Activated naive CD8-positive, alpha-beta T cell treated with anti-CD3 and anti-CD28 coated beads, Interleukin-2, amount 10 ng/mL, durations not matched to agents 7 days and 5 days (primary cell): Measurements from ENCODE around the gene LRRTM2. TPM values are rescaled to one million over a fixed set of nuclear protein-coding genes. Genes with fewer than 3 reads are reported as not detected.

Experiments used
- ATAC-seq: fragments of 150-1000 bp; cut with Tn5 transposase; one replicate; pipeline ENCODE4 v1.10.0; 2021; ENCODE audit warnings: low read depth, moderate library complexity
- POLR2A ChIA-PET: fragments of 350-600 bp; sonication (Branson Sonifier 250); formaldehyde crosslinking; loops from one replicate; lab custom pipeline; 2021; ENCODE audit warnings: antibody characterized with exemption; lab: Charles Lee
- DNase-seq: peaks from one replicate; pipeline ENCODE4 v3.0.0; 2021
- H3K27ac Mint-ChIP-seq: one replicate; pipeline ENCODE4 v1.8.0; 2022; ENCODE audit warnings: mild to moderate bottlenecking, mixed read lengths
- H3K27me3 Mint-ChIP-seq: one replicate; pipeline ENCODE4 v1.8.0; 2022; ENCODE audit warnings: mild to moderate bottlenecking, moderate library complexity, mixed read lengths
- H3K36me3 Mint-ChIP-seq: one replicate; pipeline ENCODE4 v1.8.0; 2021; ENCODE audit warnings: mild to moderate bottlenecking, mixed read lengths
- H3K4me1 Mint-ChIP-seq: one replicate; pipeline ENCODE4 v1.8.0; 2021; ENCODE audit warnings: mixed read lengths
- H3K4me3 Mint-ChIP-seq: one replicate; pipeline ENCODE4 v1.8.0; 2022; ENCODE audit warnings: mild to moderate bottlenecking, moderate library complexity, mixed read lengths
- H3K9me3 Mint-ChIP-seq: one replicate; pipeline ENCODE4 v1.8.0; 2021; ENCODE audit warnings: mixed read lengths
- total RNA-seq, 2 experiments: library from RNA; stranded (reverse); gene quantifications; one replicate each; pipeline ENCODE4 v1.2.3, GENCODE V29; 2021

The LRRTM2 gene
- total RNA-seq, 2 experiments from 2014 or later: 0.06 to 0.26 TPM

DNA sequence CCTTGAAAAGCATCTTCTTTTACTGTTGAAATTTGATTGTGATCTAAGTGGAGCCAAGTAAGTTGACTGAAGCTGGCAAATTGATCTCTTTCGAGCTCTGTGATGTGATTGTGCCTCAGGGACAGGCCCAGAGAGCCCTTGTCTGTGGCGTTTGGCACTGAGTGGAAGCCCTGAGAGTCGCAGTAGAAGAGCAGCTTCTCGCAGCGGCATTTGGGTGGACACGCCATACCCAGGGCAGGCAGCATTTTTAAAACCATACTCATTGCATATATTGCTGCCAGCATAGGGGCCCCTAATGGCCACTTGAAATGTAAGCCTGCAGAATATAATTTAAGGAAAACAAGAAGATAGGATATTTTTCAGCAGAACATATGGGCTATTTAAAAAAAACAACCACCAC is 894 bp downstream of the LRRTM2 start:
- POLR2A ChIA-PET: no interaction called here
- DNase-seq: no peak
- peaks cover 43% of the 10 kb centered on the region for H3K27me3 Mint-ChIP-seq
- ATAC-seq: no peak
- H3K36me3 Mint-ChIP-seq: no peaks in the 10 kb centered on the region
- H3K4me1 Mint-ChIP-seq: peaks cover 2% of the 10 kb centered on the region
- no peaks in the 10 kb centered on the region for H3K9me3 Mint-ChIP-seq
- H3K27ac Mint-ChIP-seq: no peak overlapping the region
- H3K4me3 Mint-ChIP-seq: no peak overlapping the region

GRCh38 chr5:138873466-138874221 is 1.5 kb downstream of the LRRTM2 start:
- no peak overlapping the region for H3K27ac Mint-ChIP-seq
- no peak overlapping the region for H3K4me3 Mint-ChIP-seq
- peaks cover 2% of the 10 kb centered on the region for H3K4me1 Mint-ChIP-seq
- H3K27me3 Mint-ChIP-seq: peaks cover 48% of the 10 kb centered on the region
- no peaks in the 10 kb centered on the region for H3K36me3 Mint-ChIP-seq
- no peak for DNase-seq
- H3K9me3 Mint-ChIP-seq: no peaks in the 10 kb centered on the region
- ATAC-seq: no peak
- POLR2A ChIA-PET: no interaction called here

DNA sequence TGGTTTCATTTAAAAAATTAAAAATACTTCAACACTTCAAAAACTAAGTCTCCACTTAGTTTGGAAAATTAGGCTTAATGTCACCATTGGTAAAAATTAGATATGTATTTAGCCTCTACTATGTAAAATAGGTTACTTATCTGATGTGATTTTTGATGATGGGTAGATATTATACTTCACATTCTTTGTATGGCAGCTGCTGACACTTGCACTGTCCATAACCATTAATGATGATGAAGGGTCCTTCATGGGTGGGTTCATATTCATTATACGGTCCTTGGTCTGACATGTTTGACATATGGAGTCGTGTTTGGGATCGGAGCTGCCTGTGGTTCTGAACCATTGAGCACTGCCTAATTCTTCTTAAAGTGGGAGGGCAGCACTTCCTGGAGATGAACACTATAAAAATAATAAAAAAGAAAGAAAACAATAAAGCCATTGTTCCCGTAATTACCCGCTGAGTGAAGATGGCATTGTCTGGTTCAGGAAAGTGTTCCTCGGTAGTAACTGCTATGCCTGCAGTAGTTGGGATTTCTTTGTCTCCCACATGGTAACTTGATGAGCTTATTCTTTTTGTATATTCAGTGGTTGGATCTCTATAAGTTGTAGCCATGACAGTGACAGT is 2.2 kb downstream of the LRRTM2 start:
- DNase-seq: no peak
- Mint-ChIP-seq H3K27me3 (peaks cover 50% of the 10 kb centered on the region), H3K36me3 (no peaks in the 10 kb centered on the region), H3K4me1 (peaks cover 2% of the 10 kb centered on the region), H3K4me3 (no peak overlapping the region), H3K27ac (no peak overlapping the region), H3K9me3 (no peaks in the 10 kb centered on the region)
- no peak for ATAC-seq
- POLR2A ChIA-PET: no interaction called here

DNA sequence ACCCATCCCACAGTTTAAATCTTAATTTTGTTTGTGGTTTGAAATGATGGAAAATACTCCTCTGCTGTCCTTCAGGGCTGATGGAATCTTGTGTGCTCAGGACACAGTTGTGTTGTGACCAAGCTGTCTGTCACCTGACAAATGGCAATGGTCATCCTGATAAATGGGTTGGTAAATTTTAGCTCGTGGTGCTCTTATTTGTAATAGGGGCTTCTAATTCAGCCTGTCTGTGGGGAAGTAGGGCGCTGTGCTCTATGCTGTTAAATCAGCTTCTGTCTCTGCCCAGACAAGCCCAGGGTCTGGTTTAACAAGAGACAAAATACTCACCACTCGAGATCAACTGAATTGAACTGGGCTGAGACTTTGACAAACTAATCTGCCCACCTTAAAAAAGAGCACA is 4.5 kb downstream of the LRRTM2 start:
- ATAC-seq (no peak), DNase-seq (no peak)
- peaks cover 52% of the 10 kb centered on the region for H3K27me3 Mint-ChIP-seq
- H3K27ac Mint-ChIP-seq: no peak overlapping the region
- no peaks in the 10 kb centered on the region for H3K36me3 Mint-ChIP-seq
- no peak overlapping the region for H3K4me3 Mint-ChIP-seq
- POLR2A ChIA-PET: no interaction called here
- no peaks in the 10 kb centered on the region for H3K9me3 Mint-ChIP-seq
- peaks cover 2% of the 10 kb centered on the region for H3K4me1 Mint-ChIP-seq

GRCh38 chr5:138869763-138870500 is 5.2 kb downstream of the LRRTM2 start:
- H3K27me3 Mint-ChIP-seq: peaks cover 52% of the 10 kb centered on the region
- DNase-seq (no peak), ATAC-seq (no peak)
- no peaks in the 10 kb centered on the region for H3K9me3 Mint-ChIP-seq
- POLR2A ChIA-PET: no interaction called here
- peaks cover 2% of the 10 kb centered on the region for H3K36me3 Mint-ChIP-seq
- no peak overlapping the region for H3K4me3 Mint-ChIP-seq
- no peak overlapping the region for H3K27ac Mint-ChIP-seq
- peaks cover 2% of the 10 kb centered on the region for H3K4me1 Mint-ChIP-seq

GRCh38 chr5:138869038-138869437 is 6.1 kb downstream of the LRRTM2 start:
- ATAC-seq: no peak
- Mint-ChIP-seq H3K27ac (no peak overlapping the region), H3K27me3 (peaks cover 48% of the 10 kb centered on the region)

GRCh38 chr5:138867011-138867410 is 8.1 kb downstream of the LRRTM2 start:
- Mint-ChIP-seq H3K9me3 (peaks cover 8% of the 10 kb centered on the region), H3K4me3 (no peak overlapping the region), H3K36me3 (peaks cover 2% of the 10 kb centered on the region), H3K27me3 (peaks cover 35% of the 10 kb centered on the region), H3K27ac (no peak overlapping the region), H3K4me1 (peaks cover 2% of the 10 kb centered on the region)
- POLR2A ChIA-PET: no interaction called here
- ATAC-seq (no peak), DNase-seq (no peak)

More at GRCh38 chr5:138869038-138869437, 6.1 kb downstream of the LRRTM2 start:
- POLR2A ChIA-PET: no interaction called here
- Mint-ChIP-seq H3K36me3 (peaks cover 2% of the 10 kb centered on the region), H3K4me1 (peaks cover 2% of the 10 kb centered on the region), H3K9me3 (peaks cover 2% of the 10 kb centered on the region), H3K4me3 (no peak overlapping the region)
- DNase-seq: no peak

- ATAC-seq (no peak), DNase-seq (no peak)
- POLR2A ChIA-PET: no interaction called here
- H3K36me3 Mint-ChIP-seq: no peaks in the 10 kb centered on the region
- no peak overlapping the region for H3K4me3 Mint-ChIP-seq
- peaks cover 8% of the 10 kb centered on the region for H3K4me1 Mint-ChIP-seq
- H3K27ac Mint-ChIP-seq: no peak overlapping the region
- no peaks in the 10 kb centered on the region for H3K9me3 Mint-ChIP-seq
- H3K27me3 Mint-ChIP-seq: peaks cover 27% of the 10 kb centered on the region
Measured at GRCh38 chr5:138853132-138853531, 22.0 kb downstream of the LRRTM2 start.

DNA sequence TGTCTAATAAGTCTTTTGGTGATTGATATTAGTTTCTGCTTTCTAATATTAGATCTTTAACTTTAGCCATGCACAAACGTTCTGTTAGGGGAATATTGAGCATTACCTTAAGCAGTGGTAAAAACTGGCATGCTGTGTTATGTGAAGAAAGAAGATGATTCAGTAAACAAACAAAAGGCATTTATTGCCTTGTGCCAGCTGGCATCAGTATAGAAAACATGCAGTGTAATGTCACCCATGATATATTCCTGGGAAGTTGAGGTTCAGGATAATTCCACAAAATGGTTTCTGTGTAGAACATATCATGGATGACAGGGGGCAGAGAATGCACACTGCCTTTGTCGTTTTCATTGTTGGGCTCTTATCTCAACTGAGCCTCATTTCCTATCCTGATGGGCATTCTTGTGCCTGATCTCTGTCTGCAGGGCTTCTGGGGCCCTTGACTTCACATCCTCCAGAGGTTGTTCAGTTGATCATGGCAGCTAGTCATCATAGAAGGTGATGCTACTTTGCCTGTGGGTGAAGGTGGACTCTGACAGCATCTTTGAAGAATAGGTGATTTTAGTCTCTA is 24.2 kb downstream of the LRRTM2 start:
- Mint-ChIP-seq H3K9me3 (no peaks in the 10 kb centered on the region), H3K4me3 (no peak overlapping the region), H3K36me3 (no peaks in the 10 kb centered on the region), H3K27ac (no peak overlapping the region), H3K27me3 (peaks cover 20% of the 10 kb centered on the region), H3K4me1 (peaks cover 10% of the 10 kb centered on the region)
- POLR2A ChIA-PET: no interaction called here
- no peak for ATAC-seq
- DNase-seq: no peak

DNA sequence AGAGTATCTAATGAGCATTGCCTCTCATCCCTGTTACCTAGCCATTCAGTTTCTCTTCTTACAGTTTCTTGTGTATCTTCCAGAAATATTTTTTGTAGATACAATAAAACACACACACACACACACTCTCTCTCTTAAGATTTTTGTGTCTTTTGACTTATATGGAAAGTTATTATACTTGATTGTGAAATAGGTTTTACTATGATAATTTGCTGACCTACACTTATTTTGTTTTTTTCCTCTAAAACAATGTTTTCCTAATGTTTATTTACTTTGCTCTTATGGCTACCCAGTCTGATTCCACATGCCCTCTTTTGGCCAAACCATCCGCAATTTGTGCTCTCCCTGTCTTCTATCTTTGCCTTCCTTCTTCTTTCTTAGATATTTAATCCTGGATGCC is 25.3 kb downstream of the LRRTM2 start:
- Mint-ChIP-seq H3K27me3 (peaks cover 16% of the 10 kb centered on the region), H3K9me3 (no peaks in the 10 kb centered on the region)
- POLR2A ChIA-PET: interaction anchor here (0.6 kb wide), 1 partner anchor 47 kb away, joined by 3 read pairs; no protein-coding TSS in a partner anchor

GRCh38 chr5:138849439-138849838 is 25.7 kb downstream of the LRRTM2 start:
- DNase-seq: no peak
- ATAC-seq: no peak
- Mint-ChIP-seq H3K4me3 (no peak overlapping the region), H3K27me3 (peaks cover 16% of the 10 kb centered on the region), H3K36me3 (no peaks in the 10 kb centered on the region), H3K9me3 (no peaks in the 10 kb centered on the region), H3K27ac (no peak overlapping the region), H3K4me1 (peaks cover 10% of the 10 kb centered on the region)
- POLR2A ChIA-PET: no interaction called here

More for the DNA sequence above, 25.3 kb downstream of the LRRTM2 start:
- Mint-ChIP-seq H3K4me1 (peaks cover 10% of the 10 kb centered on the region), H3K27ac (no peak overlapping the region), H3K4me3 (no peak overlapping the region), H3K36me3 (no peaks in the 10 kb centered on the region)
- DNase-seq (no peak), ATAC-seq (no peak)

- Mint-ChIP-seq H3K36me3 (no peaks in the 10 kb centered on the region), H3K27me3 (peaks cover 17% of the 10 kb centered on the region), H3K27ac (no peak overlapping the region), H3K9me3 (no peaks in the 10 kb centered on the region), H3K4me1 (peaks cover 5% of the 10 kb centered on the region), H3K4me3 (no peak overlapping the region)
- ATAC-seq: no peak
- POLR2A ChIA-PET: no interaction called here
- DNase-seq: no peak
Measured at GRCh38 chr5:138844812-138845513, 30.2 kb downstream of the LRRTM2 start.

- ATAC-seq (no peak), DNase-seq (no peak)
- peaks cover 5% of the 10 kb centered on the region for H3K4me1 Mint-ChIP-seq
- H3K27me3 Mint-ChIP-seq: peaks cover 15% of the 10 kb centered on the region
- no peaks in the 10 kb centered on the region for H3K9me3 Mint-ChIP-seq
- H3K36me3 Mint-ChIP-seq: no peaks in the 10 kb centered on the region
- POLR2A ChIA-PET: no interaction called here
- H3K27ac Mint-ChIP-seq: no peak overlapping the region
- no peak overlapping the region for H3K4me3 Mint-ChIP-seq
Measured at GRCh38 chr5:138844125-138844461, 31.0 kb downstream of the LRRTM2 start.
